ENCODE results near the gene MRTO4. TPM values are rescaled to one million over a fixed set of nuclear protein-coding genes. Genes with fewer than 3 reads are reported as not detected.

Gene MRTO4
- total and polyA plus RNA-seq, 2 of the 13 experiments (the other 11 are each of a cell fraction or from before 2014, with no cell fraction given): 28.1 to 59.2 TPM

DNA sequence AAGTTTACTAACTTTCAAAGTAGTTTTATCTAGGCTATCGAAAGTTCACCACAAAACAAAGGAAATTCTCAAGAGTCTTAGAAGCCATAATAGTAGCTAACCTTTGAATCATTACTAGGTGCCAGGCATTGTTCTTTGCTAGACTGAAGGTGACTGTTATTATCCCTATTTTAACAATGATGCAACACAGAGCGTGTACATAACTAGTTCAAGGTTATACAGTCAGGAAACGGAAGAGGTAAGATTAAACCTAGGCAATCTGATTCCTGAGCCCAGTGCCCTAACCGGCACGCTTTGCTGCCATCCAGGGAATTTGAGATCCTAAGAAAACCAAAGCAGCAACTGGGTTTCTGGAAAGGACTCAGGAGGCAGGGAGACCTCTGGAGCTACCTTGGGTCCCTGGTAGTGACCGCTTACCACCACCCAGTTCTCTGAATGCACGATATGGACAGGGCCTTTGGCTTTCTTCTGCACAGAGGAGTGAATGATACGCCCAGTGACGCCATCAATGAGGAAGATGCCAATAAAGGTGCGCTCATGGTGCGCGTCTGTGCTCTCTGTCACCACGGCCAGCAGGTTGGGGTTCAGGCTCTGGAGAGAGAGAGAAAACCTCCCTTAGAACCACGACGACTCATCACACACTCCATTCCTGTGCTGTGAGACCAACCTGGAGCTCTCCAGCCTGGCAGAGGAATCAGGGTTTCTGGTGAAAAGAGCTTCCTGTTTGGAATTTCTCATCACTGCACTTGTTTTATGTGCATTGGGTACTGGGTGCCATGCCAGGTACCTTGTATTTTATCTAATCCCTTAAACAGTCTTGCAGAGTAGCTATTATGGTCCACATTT lies 28.4 kb upstream of the MRTO4 start (continued):
- no peak for TF ChIP-seq ZNF33B (CRISPR knock-in tag; IDR thresholded peaks at IDR 0.05)
- TF ChIP-seq ZNF510 (CRISPR knock-in tag; IDR thresholded peaks at IDR 0.05; ENCODE audit: low read depth): no peak
- TF ChIP-seq, protein P1, sequence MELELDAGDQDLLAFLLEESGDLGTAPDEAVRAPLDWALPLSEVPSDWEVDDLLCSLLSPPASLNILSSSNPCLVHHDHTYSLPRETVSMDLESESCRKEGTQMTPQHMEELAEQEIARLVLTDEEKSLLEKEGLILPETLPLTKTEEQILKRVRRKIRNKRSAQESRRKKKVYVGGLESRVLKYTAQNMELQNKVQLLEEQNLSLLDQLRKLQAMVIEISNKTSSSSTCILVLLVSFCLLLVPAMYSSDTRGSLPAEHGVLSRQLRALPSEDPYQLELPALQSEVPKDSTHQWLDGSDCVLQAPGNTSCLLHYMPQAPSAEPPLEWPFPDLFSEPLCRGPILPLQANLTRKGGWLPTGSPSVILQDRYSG (CRISPR knock-in tag; IDR thresholded peaks at IDR 0.05): no peak
- TF ChIP-seq ZSCAN21 (CRISPR knock-in tag; IDR thresholded peaks at IDR 0.05; ENCODE audit: borderline replicate concordance): no peak; the same call in 1 of the 2 replicates
- TF ChIP-seq PPARG (CRISPR knock-in tag; conservative IDR thresholded peaks at IDR 0.05): peak; percentile 68
- no peak for TF ChIP-seq FIP1L1 (IDR thresholded peaks at IDR 0.05; ENCODE audit: borderline replicate concordance, insufficient read depth, low read depth, low read length)
- TF ChIP-seq DPF2 (CRISPR knock-in tag; IDR thresholded peaks at IDR 0.05; ENCODE audit: borderline replicate concordance, low read depth): no peak
- peak; percentile 75 for TF ChIP-seq PITX1 (CRISPR knock-in tag; IDR thresholded peaks at IDR 0.05)
- TF ChIP-seq SAP130 (CRISPR knock-in tag; IDR thresholded peaks at IDR 0.05; ENCODE audit: low read depth): peak; percentile 80
- TF ChIP-seq ZNF567 (CRISPR knock-in tag; IDR thresholded peaks at IDR 0.05; ENCODE audit: borderline replicate concordance): no peak
- no peak for TF ChIP-seq CBX1 (IDR thresholded peaks at IDR 0.05; ENCODE audit: low read depth)
- TF ChIP-seq TAF15 (IDR thresholded peaks at IDR 0.05; ENCODE audit: low read depth, low read length, poor library complexity, severe bottlenecking): no peak
- no peak for TF ChIP-seq ZNF598 (CRISPR knock-in tag; IDR thresholded peaks at IDR 0.05; ENCODE audit: borderline replicate concordance)
- TF ChIP-seq ZSCAN30 (CRISPR knock-in tag; IDR thresholded peaks at IDR 0.05): no peak
- no peak for TF ChIP-seq ZSCAN20 (CRISPR knock-in tag; IDR thresholded peaks at IDR 0.05; ENCODE audit: borderline replicate concordance)
- TF ChIP-seq KLF9 (CRISPR knock-in tag; IDR thresholded peaks at IDR 0.05; ENCODE audit: low read depth): no peak
- TF ChIP-seq AKAP8 (CRISPR knock-in tag; IDR thresholded peaks at IDR 0.05): no peak
- TF ChIP-seq POLR2AphosphoS5 (IDR thresholded peaks at IDR 0.05; ENCODE audit: low read depth, low read length): no peak
- no peak for TF ChIP-seq ZNF619 (CRISPR knock-in tag; IDR thresholded peaks at IDR 0.05)
- no peak for TF ChIP-seq NFKBIZ (CRISPR knock-in tag; IDR thresholded peaks at IDR 0.05)
- TF ChIP-seq GTF3A (CRISPR knock-in tag; conservative IDR thresholded peaks at IDR 0.05): no peak
- TF ChIP-seq MED1 (CRISPR knock-in tag; IDR thresholded peaks at IDR 0.05): peak; percentile 86
- TF ChIP-seq ZNF292 (CRISPR knock-in tag; IDR thresholded peaks at IDR 0.05; ENCODE audit: borderline replicate concordance, low read depth): no peak
- TF ChIP-seq ATAD3A (CRISPR knock-in tag; IDR thresholded peaks at IDR 0.05): no peak
- TF ChIP-seq ZNF484 (CRISPR knock-in tag; IDR thresholded peaks at IDR 0.05; ENCODE audit: borderline replicate concordance, low read depth): no peak
- TF ChIP-seq RBAK (CRISPR knock-in tag; IDR thresholded peaks at IDR 0.05): no peak
- TF ChIP-seq CHD2 (IDR thresholded peaks at IDR 0.05; ENCODE audit: low read depth, low read length): no peak
- no peak for TF ChIP-seq AGO2 (optimal IDR thresholded peaks at IDR 0.05; ENCODE audit: low read depth, low read length)
- no peak for TF ChIP-seq ZNF234 (CRISPR knock-in tag; conservative IDR thresholded peaks at IDR 0.05)
- no peak for TF ChIP-seq NFYC (CRISPR knock-in tag; IDR thresholded peaks at IDR 0.05)
- TF ChIP-seq POLR2G (IDR thresholded peaks at IDR 0.05; ENCODE audit: low read depth, low read length): no peak
- TF ChIP-seq, protein P2, sequence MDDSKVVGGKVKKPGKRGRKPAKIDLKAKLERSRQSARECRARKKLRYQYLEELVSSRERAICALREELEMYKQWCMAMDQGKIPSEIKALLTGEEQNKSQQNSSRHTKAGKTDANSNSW (CRISPR knock-in tag; IDR thresholded peaks at IDR 0.05; ENCODE audit: borderline replicate concordance): no peak
- no peak for TF ChIP-seq ZNF33A (CRISPR knock-in tag; IDR thresholded peaks at IDR 0.05; ENCODE audit: borderline replicate concordance)
- TF ChIP-seq RFXANK (CRISPR knock-in tag; IDR thresholded peaks at IDR 0.05): no peak
